H9 (cell line): ENCODE measurements around the gene ZFP42. TPM values are rescaled to one million over a fixed set of nuclear protein-coding genes. Genes with fewer than 3 reads are reported as not detected.

ENCODE experiments used
- DNase-seq: peaks from one replicate; pipeline ENCODE4 v3.0.0-alpha.2; 2017
- H2AFZ ChIP-seq: one replicate; pipeline ENCODE4 v1.6.1; 2013; ENCODE audit warnings: mild to moderate bottlenecking, low read length, control low read depth, moderate library complexity
- H2AK5ac ChIP-seq: 2 replicates; pipeline ENCODE4 v1.6.1; 2013; ENCODE audit warnings: low read length, control low read depth, mixed read lengths; ENCODE audit not compliant: insufficient read length
- H2BK120ac ChIP-seq: one replicate; pipeline ENCODE4 v1.6.1; 2013; ENCODE audit warnings: low read depth, mild to moderate bottlenecking, low read length, control low read depth, inconsistent platforms; ENCODE audit not compliant: poor library complexity, severe bottlenecking
- H2BK12ac ChIP-seq: 2 replicates; pipeline ENCODE4 v1.6.1; 2013; ENCODE audit warnings: low read length, control low read depth, mixed read lengths, low read depth; ENCODE audit not compliant: insufficient read length
- H2BK15ac ChIP-seq: 2 replicates; pipeline ENCODE4 v1.6.1; 2013; ENCODE audit warnings: low read depth, low read length, control low read depth
- H2BK20ac ChIP-seq: one replicate; pipeline ENCODE4 v1.6.1; 2013; ENCODE audit warnings: low read depth, mild to moderate bottlenecking, low read length, control low read depth, inconsistent platforms; ENCODE audit not compliant: poor library complexity, severe bottlenecking
- H2BK5ac ChIP-seq: 2 replicates; pipeline ENCODE4 v1.6.1; 2013; ENCODE audit warnings: low read length, control low read depth, mixed read lengths; ENCODE audit not compliant: insufficient read length
- H3K14ac ChIP-seq: 2 replicates; pipeline ENCODE4 v1.6.1; 2013; ENCODE audit warnings: low read length, control low read depth; ENCODE audit not compliant: insufficient read depth
- H3K18ac ChIP-seq: 2 replicates; pipeline ENCODE4 v1.6.1; 2013; ENCODE audit warnings: low read depth, mild to moderate bottlenecking, mixed read lengths, low read length, control low read depth; ENCODE audit not compliant: insufficient read length
- H3K23ac ChIP-seq: 2 replicates; pipeline ENCODE4 v1.6.1; 2013; ENCODE audit warnings: low read length, control low read depth, mixed read lengths, low read depth; ENCODE audit not compliant: insufficient read length
- H3K23me2 ChIP-seq: 2 replicates; pipeline ENCODE4 v1.6.1; 2013; ENCODE audit warnings: low read depth, mild to moderate bottlenecking, mixed read lengths, low read length, control low read depth; ENCODE audit not compliant: insufficient read length, poor library complexity, severe bottlenecking
- H3K27ac ChIP-seq: 2 replicates; pipeline ENCODE4 v1.5.1; 2013; ENCODE audit warnings: low read length, control low read depth, mixed read lengths, low read depth; ENCODE audit not compliant: insufficient read length
- H3K27me3 ChIP-seq: 2 replicates; pipeline ENCODE4 v1.6.1; 2013; ENCODE audit warnings: low read length, control low read depth, inconsistent platforms; ENCODE audit not compliant: insufficient read depth
- H3K4ac ChIP-seq: 2 replicates; pipeline ENCODE4 v1.6.1; 2013; ENCODE audit warnings: low read depth, mild to moderate bottlenecking, control low read depth, inconsistent platforms, low read length, moderate library complexity
- H3K4me1 ChIP-seq: 2 replicates; pipeline ENCODE4 v1.6.1; 2013; ENCODE audit warnings: low read length, control low read depth, inconsistent platforms; ENCODE audit not compliant: insufficient read depth
- H3K4me2 ChIP-seq: 2 replicates; pipeline ENCODE4 v1.6.1; 2013; ENCODE audit warnings: low read length, control low read depth, mixed read lengths; ENCODE audit not compliant: insufficient read length, insufficient read depth
- H3K56ac ChIP-seq: 2 replicates; pipeline ENCODE4 v1.6.1; 2013; ENCODE audit warnings: low read depth, mild to moderate bottlenecking, mixed read lengths, low read length, control low read depth; ENCODE audit not compliant: insufficient read length
- H3K79me1 ChIP-seq: 2 replicates; pipeline ENCODE4 v1.6.1; 2013; ENCODE audit warnings: low read depth, mild to moderate bottlenecking, moderate library complexity, low read length, control low read depth, inconsistent platforms; ENCODE audit not compliant: insufficient read depth, poor library complexity, severe bottlenecking
- H3K79me2 ChIP-seq: 2 replicates; pipeline ENCODE4 v1.6.1; 2013; ENCODE audit warnings: low read length, control low read depth, inconsistent platforms; ENCODE audit not compliant: insufficient read depth
- H3K9ac ChIP-seq: 2 replicates; pipeline ENCODE4 v1.6.1; 2013; ENCODE audit warnings: low read length, control low read depth, mixed read lengths; ENCODE audit not compliant: insufficient read length; ENCODE audit errors: extremely low read depth
- H3K9me3 ChIP-seq: one replicate; pipeline ENCODE4 v1.6.1; 2013; ENCODE audit warnings: low read depth, low read length, inconsistent platforms; ENCODE audit not compliant: control insufficient read depth
- H3T11ph ChIP-seq: one replicate; pipeline ENCODE4 v1.6.1; 2013; ENCODE audit warnings: mild to moderate bottlenecking, low read length, control low read depth, inconsistent platforms
- H4K20me1 ChIP-seq: one replicate; pipeline ENCODE4 v1.6.1; 2013; ENCODE audit not compliant: control insufficient read depth, insufficient read length, insufficient read depth
- H4K5ac ChIP-seq: 2 replicates; pipeline ENCODE4 v1.6.1; 2013; ENCODE audit warnings: low read depth, mild to moderate bottlenecking, mixed read lengths, low read length, control low read depth; ENCODE audit not compliant: insufficient read length
- H4K8ac ChIP-seq: replicated peaks from 2 replicates; pipeline ENCODE4 v1.6.1; 2013; ENCODE audit warnings: low read length, control low read depth, mixed read lengths, low read depth; ENCODE audit not compliant: insufficient read length
- H4K91ac ChIP-seq: 2 replicates; pipeline ENCODE4 v1.6.1; 2013; ENCODE audit warnings: low read depth, mild to moderate bottlenecking, moderate library complexity, mixed read lengths, low read length, control low read depth; ENCODE audit not compliant: insufficient read length
- H3K27ac Mint-ChIP-seq, 3 experiments: 2 replicates in 2 of 3; 3 replicates in 1 of 3; pipeline ENCODE4 v1.8.0; 2020 to 2021; ENCODE audit warnings: mixed read lengths in 3 of 3, mild to moderate bottlenecking in 1 of 3, moderate library complexity in 1 of 3
- H3K27me3 Mint-ChIP-seq: 2 replicates; pipeline ENCODE4 v1.8.0; 2021; ENCODE audit warnings: low read depth, mild to moderate bottlenecking, moderate library complexity, mixed read lengths
- H3K36me3 Mint-ChIP-seq, 3 experiments: 2 replicates in 2 of 3; 3 replicates in 1 of 3; pipeline ENCODE4 v1.8.0; 2020 to 2021; ENCODE audit warnings: low read depth in 3 of 3, mixed read lengths in 3 of 3; ENCODE audit not compliant: insufficient read depth in 1 of 3
- H3K4me1 Mint-ChIP-seq, 2 experiments: 2 replicates each; pipeline ENCODE4 v1.8.0; 2020; ENCODE audit warnings: mixed read lengths in 2 of 2
- H3K4me3 Mint-ChIP-seq, 2 experiments: 2 replicates in 1 of 2; 3 replicates in 1 of 2; pipeline ENCODE4 v1.8.0; 2020 to 2021; ENCODE audit warnings: mild to moderate bottlenecking in 2 of 2, mixed read lengths in 2 of 2, moderate library complexity in 1 of 2
- H3K9me3 Mint-ChIP-seq, 2 experiments: 2 replicates in 1 of 2; 3 replicates in 1 of 2; pipeline ENCODE4 v1.8.0; 2020; ENCODE audit warnings: mild to moderate bottlenecking in 2 of 2, mixed read lengths in 2 of 2, moderate library complexity in 1 of 2
- CTCF ChIP-seq: fragments of 200-600 bp; sonication (generic); conservative IDR thresholded peaks from 3 replicates; pipeline ENCODE4 v1.8.0; 2021; ENCODE audit warnings: antibody characterized with exemption, mild to moderate bottlenecking
- WGBS: extraction: QIAGEN DNeasy Blood & Tissue Kit; methylation state at CpG from one replicate; pipeline ENCODE4 v1.1.7; 2013; ENCODE audit warnings: missing lambda C conversion rate, low lambda C conversion rate, mixed read lengths; ENCODE audit not compliant: insufficient read length; ENCODE audit errors: extremely low coverage; 5-methylcytosine and 5-hydroxymethylcytosine counted together
- total RNA-seq: library from RNA; stranded (reverse); gene quantifications from 2 replicates; pipeline ENCODE4 v1.2.1, GENCODE V29; 2021

Gene ZFP42
- total RNA-seq, 1 experiment from 2014 or later: 193 TPM

GRCh38 chr4:187961171-187961570 lies 34.4 kb upstream of the ZFP42 start:
- H3K14ac ChIP-seq: no peak overlapping the region
- H4K20me1 ChIP-seq: no peaks in the 10 kb centered on the region
- no peak overlapping the region for H3K56ac ChIP-seq
- H3K4me1 ChIP-seq: no peaks in the 10 kb centered on the region
- no peak overlapping the region for H3K27ac ChIP-seq
- H3K79me1 ChIP-seq: no peaks in the 10 kb centered on the region
- H3K23me2 ChIP-seq: no peaks in the 10 kb centered on the region
- H2BK20ac ChIP-seq: no peak overlapping the region
- Mint-ChIP-seq H3K4me3 (no peak overlapping the region), H3K27me3 (no peaks in the 10 kb centered on the region), H3K9me3 (peaks cover 3 to 4% of the 10 kb centered on the region in 2 experiments; a peak in 2 of 5 replicates), H3K27ac (no peak overlapping the region), H3K36me3 (no peaks in the 10 kb centered on the region), H3K4me1 (peaks cover 6% of the 10 kb centered on the region in 2 experiments; a peak in 3 of 4 replicates)
- no peak overlapping the region for H3T11ph ChIP-seq
- no peak overlapping the region for H2AK5ac ChIP-seq
- H3K4ac ChIP-seq: no peak overlapping the region
- no peak overlapping the region for H2BK15ac ChIP-seq
- no peaks in the 10 kb centered on the region for H3K9me3 ChIP-seq
- no peak overlapping the region for H4K5ac ChIP-seq
- no peaks in the 10 kb centered on the region for H3K79me2 ChIP-seq
- TF ChIP-seq CTCF: no peak
- H4K91ac ChIP-seq: no peak overlapping the region
- no peak overlapping the region for H3K4me2 ChIP-seq
- no peak overlapping the region for H4K8ac ChIP-seq
- H2BK5ac ChIP-seq: no peak overlapping the region
- H3K27me3 ChIP-seq: no peaks in the 10 kb centered on the region
- H3K18ac ChIP-seq: no peak overlapping the region
- DNase-seq: no peak
- H2BK12ac ChIP-seq: no peak overlapping the region
- no CpG with 5 or more reads among the region's 2 CpGs for WGBS
- H3K23ac ChIP-seq: no peak overlapping the region
- no peak overlapping the region for H3K9ac ChIP-seq
- H2BK120ac ChIP-seq: no peak overlapping the region
- H2AFZ ChIP-seq: no peak overlapping the region
